Measurements from ENCODE around the gene NDUFS8. TPM values are rescaled to one million over a fixed set of nuclear protein-coding genes. Genes with fewer than 3 reads are reported as not detected.

NDUFS8 gene
- total RNA-seq, 1 experiment from 2014 or later = 220 TPM

GRCh38 chr11:68037411-68038225 is 7.1 kb downstream of the NDUFS8 start:
- TF ChIP-seq CTCF (conservative IDR thresholded peaks at IDR 0.05; ENCODE audit: low read depth, low read length) (no peak), EZH2 (IDR thresholded peaks at IDR 0.05; ENCODE audit: borderline replicate concordance, low read depth, low read length, poor library complexity, severe bottlenecking) (no peak)
- Histone ChIP-seq H3K9me3 (ENCODE audit: low read depth, low read length, poor library complexity, severe bottlenecking) (no peaks in the 10 kb centered on the region), H3K27ac (ENCODE audit: low read depth, low read length, poor library complexity, severe bottlenecking) (peak overlapping the region; percentile 60), H3K36me3 (ENCODE audit: insufficient read depth, low read length, poor library complexity, severe bottlenecking) (peaks cover 19% of the 10 kb centered on the region), H3K27me3 (replicated peaks; ENCODE audit: insufficient read depth, low read depth, low read length, poor library complexity) (no peaks in the 10 kb centered on the region), H3K4me1 (ENCODE audit: insufficient read depth, low read length, poor library complexity, severe bottlenecking) (peaks cover 26% of the 10 kb centered on the region), H3K4me3 (ENCODE audit: low read depth, low read length, poor library complexity, severe bottlenecking) (no peak overlapping the region)
- POLR2A ChIA-PET (ENCODE audit: low non-redundant PET) = no interaction called here
- BruUV-seq (replicated peaks) = no TSS peak
- CTCF ChIA-PET = no interaction called here
- intact Hi-C loops (cut with micrococcal nuclease; ENCODE audit: unreplicated experiment) = loop anchor here (10.0 kb wide), 1 partner anchor 167 kb away; no protein-coding TSS in a partner anchor
- no peak for DNase-seq (ENCODE audit: low spot score)

GRCh38 chr11:68038226-68038717 is 7.8 kb downstream of the NDUFS8 start:
- no peak for TF ChIP-seq CTCF (conservative IDR thresholded peaks at IDR 0.05; ENCODE audit: low read depth, low read length)
- no peak for TF ChIP-seq EZH2 (IDR thresholded peaks at IDR 0.05; ENCODE audit: borderline replicate concordance, low read depth, low read length, poor library complexity, severe bottlenecking)
- H3K27me3 ChIP-seq (replicated peaks; ENCODE audit: insufficient read depth, low read depth, low read length, poor library complexity) = no peaks in the 10 kb centered on the region
- POLR2A ChIA-PET (ENCODE audit: low non-redundant PET) = no interaction called here
- H3K9me3 ChIP-seq (ENCODE audit: low read depth, low read length, poor library complexity, severe bottlenecking) = no peaks in the 10 kb centered on the region
- peaks cover 13% of the 10 kb centered on the region for H3K36me3 ChIP-seq (ENCODE audit: insufficient read depth, low read length, poor library complexity, severe bottlenecking)
- CTCF ChIA-PET = no interaction called here
- H3K27ac ChIP-seq (ENCODE audit: low read depth, low read length, poor library complexity, severe bottlenecking) = peak overlapping the region; percentile 60
- DNase-seq (ENCODE audit: low spot score) = no peak
- intact Hi-C loops (cut with micrococcal nuclease; ENCODE audit: unreplicated experiment) = loop anchor here (10.0 kb wide), 1 partner anchor 167 kb away; no protein-coding TSS in a partner anchor
- BruUV-seq (replicated peaks) = no TSS peak
- peaks cover 26% of the 10 kb centered on the region for H3K4me1 ChIP-seq (ENCODE audit: insufficient read depth, low read length, poor library complexity, severe bottlenecking)
- H3K4me3 ChIP-seq (ENCODE audit: low read depth, low read length, poor library complexity, severe bottlenecking) = peak overlapping the region; percentile 46

GRCh38 chr11:68038718-68039525 is 8.4 kb downstream of the NDUFS8 start, which contains the start of gene TCIRG1:
TSS of gene TCIRG1 (plus strand) at chr11:68039025. CDS start at chr11:68041272, 2,247 bp downstream.
- no TSS peak for BruUV-seq (replicated peaks)
- peak; percentile 73 for DNase-seq (ENCODE audit: low spot score)
- TF ChIP-seq EZH2 (IDR thresholded peaks at IDR 0.05; ENCODE audit: borderline replicate concordance, low read depth, low read length, poor library complexity, severe bottlenecking) (no peak), CTCF (conservative IDR thresholded peaks at IDR 0.05; ENCODE audit: low read depth, low read length) (no peak)
- no peaks in the 10 kb centered on the region for H3K9me3 ChIP-seq (ENCODE audit: low read depth, low read length, poor library complexity, severe bottlenecking)
- peaks cover 26% of the 10 kb centered on the region for H3K4me1 ChIP-seq (ENCODE audit: insufficient read depth, low read length, poor library complexity, severe bottlenecking)
- CTCF ChIA-PET = no interaction called here
- peaks cover 6% of the 10 kb centered on the region for H3K36me3 ChIP-seq (ENCODE audit: insufficient read depth, low read length, poor library complexity, severe bottlenecking)
- H3K4me3 ChIP-seq (ENCODE audit: low read depth, low read length, poor library complexity, severe bottlenecking) = peak within 1 kb of the TSS; percentile 46
- H3K27me3 ChIP-seq (replicated peaks; ENCODE audit: insufficient read depth, low read depth, low read length, poor library complexity) = no peaks in the 10 kb centered on the region
- H3K27ac ChIP-seq (ENCODE audit: low read depth, low read length, poor library complexity, severe bottlenecking) = peak within 1 kb of the TSS; percentile 72
- intact Hi-C loops (cut with micrococcal nuclease; ENCODE audit: unreplicated experiment) = loop anchor here (10.0 kb wide), 1 partner anchor 166 kb away; no protein-coding TSS in a partner anchor
- POLR2A ChIA-PET (ENCODE audit: low non-redundant PET) = no interaction called here
